Prostate gland (tissue), 2 donors: ENCODE data around the gene NCOA7. TPM values are rescaled to one million over a fixed set of nuclear protein-coding genes. Genes with fewer than 3 reads are reported as not detected.
"Not testable (repeated sequence)": the region's sequence is repeated elsewhere in the genome, so short reads cannot be mapped to it uniquely, and the experiment has no call there.

Experiments used
- DNase-seq: peaks from one replicate; pipeline ENCODE4 v3.0.0-alpha.2; 2019; ENCODE audit warnings: low spot score
- H3K27ac ChIP-seq, 2 donors: fragments of 200-600 bp; sonication (generic); 2 replicates each; pipeline ENCODE4 v1.5.1; 2017 to 2019
- H3K27me3 ChIP-seq: fragments of 200-600 bp; sonication (generic); replicated peaks from 2 replicates; pipeline ENCODE4 v1.5.1; 2019; ENCODE audit not compliant: insufficient read depth
- H3K36me3 ChIP-seq, 2 donors: fragments of 200-600 bp; sonication (generic); 1 replicate in 1 of 2; 2 replicates in 1 of 2; pipeline versions ENCODE4 v1.5.1 to v1.8.1; 2017 to 2019
- H3K4me1 ChIP-seq: fragments of 200-600 bp; sonication (generic); replicated peaks from 2 replicates; pipeline ENCODE4 v1.5.1; 2019
- H3K4me3 ChIP-seq, 2 donors: fragments of 200-600 bp; sonication (generic); 2 replicates each; pipeline ENCODE4 v1.5.1; 2017 to 2019
- H3K9me3 ChIP-seq: fragments of 200-600 bp; sonication (generic); 2 replicates; pipeline ENCODE4 v1.5.1; 2017
- CTCF ChIP-seq, 4 experiments: fragments of 200-600 bp in 2 of 4; fragments of 450-650 bp in 2 of 4; sonication (generic) in 2 of 4; IDR thresholded peaks; 1 replicate in 3 of 4; 2 replicates in 1 of 4; pipeline ENCODE4 v1.5.1; 2016 to 2019; ENCODE audit warnings: antibody characterized with exemption in 4 of 4, mild to moderate bottlenecking in 2 of 4, moderate library complexity in 2 of 4
- POLR2A ChIP-seq: fragments of 450-650 bp; IDR thresholded peaks from one replicate; pipeline ENCODE4 v1.6.1; 2016; ENCODE audit warnings: antibody characterized with exemption, mild to moderate bottlenecking
- POLR2AphosphoS5 ChIP-seq: sonication (generic); formaldehyde crosslinking; IDR thresholded peaks from one replicate; pipeline ENCODE4 v1.6.1; 2017; ENCODE audit warnings: antibody characterized with exemption
- WGBS: methylation state at CpG from one replicate; pipeline ENCODE4 v1.1.5; 2018; 5-methylcytosine and 5-hydroxymethylcytosine counted together
- intact Hi-C: fragments of 100-400 bp; cut with DNase I; formaldehyde crosslinking; loops from one replicate; pipeline ENCODE4 v1.14.2; 2022
- total RNA-seq, 2 donors: library from RNA; depleted of rRNA; stranded (reverse); fragments of >200 nt; gene quantifications; one replicate each; pipeline ENCODE4 v1.1.0, GENCODE V29; 2016

NCOA7 gene
- total RNA-seq, 2 donors from 2014 or later, result 15.5 to 15.6 TPM

- Histone ChIP-seq H3K36me3 (no peaks in the 10 kb centered on the region), H3K9me3 (no peaks in the 10 kb centered on the region), H3K4me1 (no peaks in the 10 kb centered on the region), H3K27me3 (no peaks in the 10 kb centered on the region), H3K27ac (no peak overlapping the region), H3K4me3 (no peak overlapping the region)
- intact Hi-C loops, result no loop called here
- TF ChIP-seq CTCF (IDR thresholded peaks at IDR 0.05) (no peak), POLR2AphosphoS5 (no peak), POLR2A (no peak)
- 88% methylated on average over 5 of the region's 5 CpGs for WGBS
- no peak for DNase-seq
These were observed 51.4 kb downstream of the NCOA7 start for GRCh38 chr6:125842091-125842626.

DNA sequence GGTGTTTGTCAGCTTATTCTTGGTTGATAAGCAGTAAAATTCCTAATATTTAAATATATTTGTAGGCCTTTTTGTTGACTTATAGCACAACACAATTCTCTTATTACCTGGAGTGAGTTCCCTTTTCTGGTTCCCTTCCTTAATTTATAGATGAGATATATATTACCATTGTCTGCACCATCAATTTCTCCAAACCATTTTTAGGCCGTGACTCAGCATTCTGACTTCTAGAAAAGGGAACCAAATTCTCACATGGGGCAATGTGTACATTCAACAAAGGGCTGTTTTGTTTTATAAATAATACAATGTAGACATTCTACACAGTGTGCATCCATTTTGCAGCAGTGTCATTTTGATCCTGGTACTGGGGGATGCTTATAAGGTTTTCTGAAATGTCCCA lies 52.8 kb downstream of the NCOA7 start:
- H3K27ac ChIP-seq, result no peak overlapping the region
- no peak for TF ChIP-seq CTCF (IDR thresholded peaks at IDR 0.05)
- no peak for TF ChIP-seq POLR2A
- TF ChIP-seq POLR2AphosphoS5, result no peak
- 88% methylated on average over 1 of the region's 1 CpG for WGBS

GRCh38 chr6:125844989-125845388 lies 54.2 kb downstream of the NCOA7 start:
- H3K27ac ChIP-seq, result no peak overlapping the region

More for the DNA sequence above, 52.8 kb downstream of the NCOA7 start:
- H3K4me1 ChIP-seq, result no peaks in the 10 kb centered on the region
- DNase-seq, result no peak
- no peaks in the 10 kb centered on the region for H3K9me3 ChIP-seq
- intact Hi-C loops, result no loop called here
- H3K27me3 ChIP-seq, result no peaks in the 10 kb centered on the region
- H3K36me3 ChIP-seq, result no peaks in the 10 kb centered on the region
- H3K4me3 ChIP-seq, result no peak overlapping the region

DNA sequence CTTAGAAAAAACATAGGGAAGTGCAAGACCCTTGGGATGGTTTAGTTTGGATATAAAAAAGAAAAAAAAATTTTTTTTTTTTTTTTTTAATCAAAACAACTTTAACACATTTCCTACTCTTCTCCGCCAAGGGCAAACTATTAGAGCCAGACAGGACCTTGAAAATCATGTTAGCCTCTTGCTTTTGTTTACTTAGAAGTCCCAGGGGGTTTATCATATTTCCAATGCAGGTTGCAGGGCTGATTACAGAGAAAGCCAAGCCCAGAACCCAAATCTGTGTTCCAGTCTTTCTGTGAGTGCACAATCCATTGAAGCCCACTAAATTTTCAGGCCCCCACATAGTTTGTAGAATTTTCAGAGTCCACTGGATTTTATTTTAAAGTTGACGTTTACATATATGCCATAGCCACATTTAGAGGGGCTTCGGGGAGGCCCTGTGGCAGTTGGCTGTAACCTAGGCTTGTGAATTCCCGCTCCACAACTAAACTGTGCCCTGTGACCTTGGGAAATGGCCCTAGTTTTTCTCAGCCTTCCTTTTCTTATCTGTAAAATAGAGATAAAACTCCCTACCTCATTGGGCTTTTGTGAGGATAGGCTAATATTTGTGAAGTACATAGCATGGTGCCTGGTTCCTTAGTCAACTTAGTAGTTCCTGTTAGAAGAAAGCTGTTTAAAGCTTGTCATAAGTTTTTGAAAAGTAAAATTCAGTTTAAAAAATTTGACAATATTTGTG lies 55.7 kb downstream of the NCOA7 start:
- DNase-seq, result no peak
- WGBS, result 85% methylated on average over 4 of the region's 4 CpGs
- H3K36me3 ChIP-seq, result no peaks in the 10 kb centered on the region
- H3K27me3 ChIP-seq, result no peaks in the 10 kb centered on the region
- no peak overlapping the region for H3K4me3 ChIP-seq
- no peak for TF ChIP-seq POLR2AphosphoS5
- TF ChIP-seq CTCF (IDR thresholded peaks at IDR 0.05), result no peak
- TF ChIP-seq POLR2A, result no peak
- intact Hi-C loops, result no loop called here
- H3K4me1 ChIP-seq, result no peaks in the 10 kb centered on the region
- no peaks in the 10 kb centered on the region for H3K9me3 ChIP-seq
- H3K27ac ChIP-seq, result no peak overlapping the region

More at GRCh38 chr6:125844989-125845388, 54.2 kb downstream of the NCOA7 start:
- 35% methylated on average over 5 of the region's 5 CpGs for WGBS
- Histone ChIP-seq H3K27me3 (no peaks in the 10 kb centered on the region), H3K4me3 (no peak overlapping the region), H3K9me3 (no peaks in the 10 kb centered on the region), H3K36me3 (no peaks in the 10 kb centered on the region), H3K4me1 (no peaks in the 10 kb centered on the region)
- DNase-seq, result no peak
- intact Hi-C loops, result no loop called here
- TF ChIP-seq CTCF (IDR thresholded peaks at IDR 0.05) (no peak), POLR2AphosphoS5 (peak; percentile 5)

- 99% methylated on average over 5 of the region's 5 CpGs for WGBS
- not testable (repeated sequence) for DNase-seq
These were observed 57.5 kb downstream of the NCOA7 start for GRCh38 chr6:125848286-125848685.

More at GRCh38 chr6:125848286-125848685, 57.5 kb downstream of the NCOA7 start:
- H3K27me3 ChIP-seq, H3K36me3 ChIP-seq, H3K9me3 ChIP-seq, H3K27ac ChIP-seq, H3K4me3 ChIP-seq, intact Hi-C loops, H3K4me1 ChIP-seq: not testable (repeated sequence)
